PC-3 (cell line): ENCODE measurements around the gene TIAM2.

ENCODE experiments used
- CTCF ChIP-seq: fragments of 300-600 bp; sonication (generic); conservative IDR thresholded peaks from 2 replicates; pipeline ENCODE4 v1.5.1; 2017; ENCODE audit warnings: antibody characterized with exemption, low read depth, mild to moderate bottlenecking, low read length
- EZH2 ChIP-seq: fragments of 300-600 bp; sonication (generic); IDR thresholded peaks from one replicate; pipeline ENCODE4 v1.6.1; 2017; ENCODE audit warnings: antibody characterized with exemption, mild to moderate bottlenecking, low read length; ENCODE audit not compliant: unreplicated experiment

GRCh38 chr6:154996016-154996590 is 988 bp downstream of the TIAM2 start:
- TF ChIP-seq CTCF = no peak
- no peak for TF ChIP-seq EZH2
